Measurements from ENCODE around the gene PDZRN3.

DNA sequence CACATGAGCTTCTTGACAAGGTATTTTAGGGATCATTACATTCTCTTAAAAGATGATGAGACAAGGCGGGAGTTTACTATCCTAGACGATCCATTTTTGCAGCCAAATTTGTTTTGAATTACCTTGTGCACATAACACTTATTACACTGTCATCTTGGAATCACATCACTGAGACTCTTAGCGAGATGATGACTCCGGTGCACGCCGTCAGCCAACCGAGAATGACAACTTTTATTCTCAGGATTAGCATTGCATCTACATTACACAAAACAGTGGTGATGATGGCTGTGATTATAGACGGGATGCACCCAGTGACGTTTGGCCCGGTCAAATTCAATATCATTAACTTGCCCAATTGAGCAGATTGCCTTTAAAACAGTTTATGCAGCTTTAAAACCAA, 216.1 kb downstream of the PDZRN3 start:
- TF ChIP-seq, protein P1, sequence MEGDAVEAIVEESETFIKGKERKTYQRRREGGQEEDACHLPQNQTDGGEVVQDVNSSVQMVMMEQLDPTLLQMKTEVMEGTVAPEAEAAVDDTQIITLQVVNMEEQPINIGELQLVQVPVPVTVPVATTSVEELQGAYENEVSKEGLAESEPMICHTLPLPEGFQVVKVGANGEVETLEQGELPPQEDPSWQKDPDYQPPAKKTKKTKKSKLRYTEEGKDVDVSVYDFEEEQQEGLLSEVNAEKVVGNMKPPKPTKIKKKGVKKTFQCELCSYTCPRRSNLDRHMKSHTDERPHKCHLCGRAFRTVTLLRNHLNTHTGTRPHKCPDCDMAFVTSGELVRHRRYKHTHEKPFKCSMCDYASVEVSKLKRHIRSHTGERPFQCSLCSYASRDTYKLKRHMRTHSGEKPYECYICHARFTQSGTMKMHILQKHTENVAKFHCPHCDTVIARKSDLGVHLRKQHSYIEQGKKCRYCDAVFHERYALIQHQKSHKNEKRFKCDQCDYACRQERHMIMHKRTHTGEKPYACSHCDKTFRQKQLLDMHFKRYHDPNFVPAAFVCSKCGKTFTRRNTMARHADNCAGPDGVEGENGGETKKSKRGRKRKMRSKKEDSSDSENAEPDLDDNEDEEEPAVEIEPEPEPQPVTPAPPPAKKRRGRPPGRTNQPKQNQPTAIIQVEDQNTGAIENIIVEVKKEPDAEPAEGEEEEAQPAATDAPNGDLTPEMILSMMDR (conservative IDR thresholded peaks at IDR 0.05 in 1 of 2, IDR thresholded peaks at IDR 0.05 in 1 of 2; ENCODE audit: low read depth in 1 of 2, low read length in 2 of 2): no peak
- no peak for TF ChIP-seq EZH2 (IDR thresholded peaks at IDR 0.05; ENCODE audit: low read length, missing control alignments)

All from fibroblast of lung (primary cell).